ENCODE data around the gene EARS2.
"Not testable (repeated sequence)": the region's sequence is repeated elsewhere in the genome, so short reads cannot be mapped to it uniquely, and the experiment has no call there.

Gene EARS2

DNA sequence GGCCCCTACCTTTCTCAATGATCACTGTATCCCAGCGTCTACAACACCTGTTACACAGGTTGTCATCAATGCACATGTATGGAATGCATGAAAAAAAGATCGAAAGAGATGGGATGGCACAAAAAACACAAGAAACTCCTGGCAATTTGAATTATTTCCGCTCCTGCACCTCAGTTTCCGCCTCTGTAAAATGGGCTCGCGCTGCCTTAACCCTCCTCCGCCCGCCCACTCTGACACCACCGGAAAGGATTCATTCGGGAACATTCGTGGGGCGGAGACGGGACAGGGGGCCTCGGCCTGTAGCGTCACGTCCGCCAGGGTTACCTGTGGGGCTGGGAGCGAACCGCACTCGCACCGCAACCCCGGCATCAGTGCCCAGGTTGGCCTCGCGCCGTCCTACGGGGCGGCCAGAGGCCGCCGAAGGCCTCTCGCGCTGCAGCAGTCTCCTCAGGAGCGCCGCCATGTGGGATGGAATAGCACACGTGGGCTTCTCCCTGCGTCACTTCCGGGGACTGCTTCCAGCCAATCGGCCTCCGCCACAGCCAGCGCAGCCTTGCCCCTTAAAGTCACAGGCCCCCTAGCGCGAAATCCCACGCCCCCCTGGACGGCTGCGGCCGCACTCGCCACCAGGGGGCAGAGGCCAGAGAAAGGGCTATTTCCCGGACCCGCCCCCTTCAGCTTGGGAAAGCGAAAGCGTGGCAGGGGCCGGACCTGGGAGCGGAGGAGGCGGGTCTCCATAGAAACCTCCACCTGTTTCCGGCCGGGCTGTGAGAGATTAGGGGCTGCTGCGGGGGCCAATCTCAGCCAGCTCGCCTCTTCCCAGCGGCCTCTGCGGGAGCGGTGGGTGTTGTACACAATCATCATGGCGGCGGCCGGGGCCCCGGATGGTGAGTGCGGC lies at the start of gene EARS2, which contains the start of gene UBFD1:
TSS of gene EARS2 (minus strand) at position 470 of the 898 bp plus-strand sequence. CDS start at position 463, 7 bp downstream.
TSS of gene UBFD1 (plus strand) at position 847 of the 898 bp plus-strand sequence. CDS start at position 863, 16 bp downstream.
- DNase-seq (ENCODE audit: low read depth in 2 of 2): peak; percentile 96 to 97

GRCh38 chr16:23597003-23597756 lies 40.0 kb upstream of the EARS2 start:
- DNase-seq (ENCODE audit: low read depth in 2 of 2): no peak

DNA sequence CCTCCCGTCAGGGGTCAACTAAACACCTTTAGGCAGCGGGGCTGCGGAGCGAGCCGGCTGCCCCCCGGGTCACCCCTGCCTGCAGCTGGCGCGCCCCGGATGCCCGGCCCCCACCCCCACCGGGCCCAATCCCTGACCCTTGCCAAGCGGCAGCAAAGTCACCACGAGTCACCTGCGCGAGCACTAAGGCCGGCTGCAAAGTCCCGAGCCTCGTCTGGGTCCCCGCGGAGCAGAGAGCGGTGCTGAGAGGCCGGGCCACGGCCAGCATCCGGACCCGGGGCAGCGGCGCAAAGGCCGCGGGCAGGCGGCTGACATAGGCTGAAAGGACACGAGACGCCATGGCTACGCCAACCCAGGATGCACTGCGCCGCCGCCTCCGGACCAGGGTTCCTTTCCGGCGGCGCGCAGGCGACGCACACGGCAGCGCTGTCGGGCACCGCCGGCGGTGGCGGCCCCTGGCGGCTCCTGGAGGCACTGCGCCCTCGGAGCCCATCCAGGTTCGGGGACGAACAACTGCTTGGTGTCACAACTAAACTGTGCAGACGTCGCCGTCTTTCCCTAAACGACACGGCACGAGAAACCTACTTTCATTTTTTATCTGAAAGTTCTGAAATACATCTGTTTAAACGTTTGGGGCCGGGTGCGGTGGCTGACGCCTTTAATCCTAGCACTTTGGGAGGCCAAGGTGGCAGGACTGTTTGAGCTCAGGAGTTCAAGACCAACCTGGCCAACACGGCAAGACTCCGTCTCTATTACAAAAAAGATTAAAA lies 39.0 kb upstream of the EARS2 start, which contains the start of gene NDUFAB1:
TSS of gene NDUFAB1 (minus strand) at position 366 of the 770 bp plus-strand sequence. CDS start at position 340, 26 bp downstream.
- DNase-seq (ENCODE audit: low read depth in 2 of 2): peak; percentile 80 to 89

GRCh38 chr16:23595246-23595950 lies 38.2 kb upstream of the EARS2 start:
- DNase-seq (ENCODE audit: low read depth in 2 of 2): no peak

- DNase-seq (ENCODE audit: low read depth in 2 of 2): no peak
These were observed 37.0 kb upstream of the EARS2 start for GRCh38 chr16:23594186-23594585.

DNA sequence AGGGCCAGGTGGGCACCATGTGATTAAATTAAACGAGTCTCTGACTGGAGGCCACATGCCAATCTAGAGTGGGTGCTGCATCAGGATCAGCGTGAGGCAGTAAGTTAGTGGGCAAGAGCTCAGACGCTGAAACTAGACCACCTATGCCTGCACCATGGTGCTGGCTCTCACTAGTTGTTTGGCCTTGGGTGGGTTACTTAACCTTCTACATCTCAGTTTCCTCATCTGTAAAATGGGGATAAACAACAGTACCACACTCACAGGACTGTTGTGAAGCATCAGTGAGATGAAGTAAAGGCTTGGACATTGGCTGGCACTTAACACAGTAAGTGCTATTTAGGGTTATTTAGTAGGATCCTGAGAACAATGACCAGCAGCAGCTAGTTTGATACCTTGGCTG lies 33.0 kb upstream of the EARS2 start:
- no peak for DNase-seq (ENCODE audit: low read depth in 2 of 2)

DNA sequence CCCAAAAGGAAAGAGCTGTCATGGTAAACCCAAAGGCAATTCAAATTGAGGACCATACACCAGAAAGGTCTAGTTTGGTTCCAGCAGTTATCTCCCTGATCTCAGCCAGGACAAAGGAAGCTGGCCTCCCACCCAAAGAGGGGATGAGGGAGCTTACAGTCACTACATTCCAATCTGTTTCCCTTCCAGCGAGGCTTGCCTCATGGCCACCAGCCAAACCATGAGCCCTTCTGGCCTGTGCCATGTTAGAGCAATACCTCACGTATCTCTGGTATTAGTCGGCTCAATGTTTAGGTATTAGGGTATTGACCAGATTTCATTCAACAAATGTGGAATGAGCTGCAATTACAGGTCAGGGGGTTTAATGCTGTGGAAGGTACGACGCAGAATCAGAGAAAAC lies 30.6 kb upstream of the EARS2 start:
- DNase-seq (ENCODE audit: low read depth in 2 of 2): no peak

- no peak for DNase-seq (ENCODE audit: low read depth in 2 of 2)
These were observed 27.3 kb upstream of the EARS2 start for GRCh38 chr16:23584186-23585076.

DNA sequence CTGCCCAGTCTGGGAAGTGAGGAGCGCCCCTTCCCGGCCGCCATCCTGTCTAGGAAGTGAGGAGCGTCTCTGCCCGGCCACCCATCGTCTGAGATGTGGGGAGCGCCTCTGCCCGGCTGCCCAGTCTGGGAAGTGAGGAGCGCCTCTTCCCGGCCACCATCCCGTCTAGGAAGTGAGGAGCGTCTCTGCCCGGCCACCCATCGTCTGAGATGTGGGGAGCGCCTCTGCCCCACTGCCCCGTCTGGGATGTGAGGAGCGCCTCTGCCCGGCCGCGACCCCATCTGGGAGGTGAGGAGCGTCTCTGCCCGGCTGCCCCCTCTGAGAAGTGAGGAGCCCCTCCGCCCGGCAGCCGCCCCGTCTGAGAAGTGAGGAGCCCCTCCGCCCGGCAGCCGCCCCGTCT lies 26.1 kb upstream of the EARS2 start:
- not testable (repeated sequence) for DNase-seq (ENCODE audit: low read depth in 2 of 2)

DNA sequence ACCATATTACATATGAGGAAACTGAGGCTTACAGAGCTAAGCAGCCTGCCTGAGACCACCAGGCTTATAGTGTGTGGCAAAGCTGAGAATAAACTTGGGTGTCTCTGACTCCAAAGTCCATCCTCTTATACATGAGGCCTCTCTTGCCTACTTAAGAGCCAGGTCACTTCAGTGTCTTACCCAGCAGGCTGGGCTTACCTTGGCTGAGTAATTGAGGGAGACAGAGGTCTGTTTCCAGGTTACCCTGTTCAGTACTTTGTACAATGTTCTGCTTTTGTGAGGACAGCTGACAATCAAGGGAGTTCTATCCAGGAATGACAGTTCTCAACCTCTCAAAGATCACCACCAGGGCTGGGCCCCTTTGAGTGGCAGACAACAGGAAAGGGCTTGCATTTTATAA lies 24.6 kb upstream of the EARS2 start:
- DNase-seq (ENCODE audit: low read depth in 2 of 2): no peak

DNA sequence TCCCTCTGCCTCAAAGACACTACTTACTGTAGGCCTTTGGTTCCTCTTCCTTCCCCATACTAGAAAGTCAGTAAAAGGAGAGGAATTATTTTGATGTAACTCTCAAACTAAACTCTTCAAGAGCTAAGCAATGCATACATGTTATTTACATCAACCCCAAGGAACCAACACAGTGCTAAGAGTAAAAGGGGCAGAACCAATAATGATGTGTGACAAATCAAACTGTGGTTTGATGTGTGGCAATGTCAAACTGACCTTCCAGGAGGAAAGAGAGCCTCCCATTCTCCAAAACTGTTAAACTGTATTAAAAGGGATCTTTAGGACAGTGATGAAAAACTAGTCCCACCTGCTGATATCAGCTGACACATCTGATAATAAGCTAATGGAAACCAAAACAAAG lies 23.2 kb upstream of the EARS2 start:
- DNase-seq (ENCODE audit: low read depth in 2 of 2): no peak

GRCh38 chr16:23579371-23579770 lies 22.2 kb upstream of the EARS2 start:
- DNase-seq (ENCODE audit: low read depth in 2 of 2): no peak

DNA sequence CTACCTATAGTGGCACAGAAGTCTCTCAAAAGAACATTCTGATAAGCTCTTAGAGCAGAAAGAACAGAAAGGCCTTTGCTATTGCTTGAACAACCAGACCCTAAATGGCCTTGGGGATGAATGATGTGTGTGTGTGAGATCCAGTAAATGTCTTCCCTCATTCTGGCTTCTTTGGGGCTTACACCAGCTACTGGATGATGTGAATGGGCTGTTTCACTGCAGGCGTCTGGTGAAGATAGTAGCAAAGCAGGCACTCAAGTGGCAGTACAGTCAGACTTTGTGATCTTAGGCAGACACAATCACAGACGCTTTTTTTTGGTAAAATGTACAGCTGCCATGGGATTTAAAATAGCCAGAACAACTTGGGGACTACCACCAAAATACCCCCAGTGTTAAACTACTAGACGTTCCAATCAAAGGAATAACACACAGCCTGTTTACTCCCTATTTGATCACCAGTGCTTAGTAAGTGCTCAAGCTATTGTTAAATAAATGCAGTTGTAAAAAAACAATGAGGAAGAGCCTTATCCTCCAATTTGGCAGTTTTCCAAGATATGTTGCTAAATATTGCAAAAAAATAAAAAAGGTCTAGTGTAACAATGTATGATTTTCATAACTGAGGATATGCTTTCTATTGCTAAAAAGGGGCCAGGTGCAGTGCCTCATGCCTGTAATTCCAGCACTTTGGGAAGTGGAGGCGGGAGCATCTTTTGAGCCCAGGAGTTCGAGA lies 21.1 kb upstream of the EARS2 start:
- no peak for DNase-seq (ENCODE audit: low read depth in 2 of 2)

DNA sequence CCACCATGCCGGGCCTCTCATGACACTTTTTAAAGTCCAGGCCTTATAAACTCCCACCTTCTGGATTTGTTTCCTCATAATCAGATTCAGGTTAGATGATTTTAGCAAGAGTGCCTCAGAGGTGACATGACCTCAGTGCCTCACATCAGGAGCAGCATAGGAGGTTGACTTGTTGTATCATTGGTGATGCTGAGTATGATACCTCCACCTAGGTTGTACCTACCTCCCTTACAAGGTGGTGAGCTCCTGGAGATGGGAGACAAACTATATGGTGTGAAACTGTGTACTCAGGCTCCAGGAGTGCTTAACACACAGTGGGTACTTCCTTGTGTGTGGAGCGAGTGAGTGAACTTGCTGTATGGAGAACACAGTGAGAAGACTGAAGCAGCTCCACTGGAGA lies 20.3 kb upstream of the EARS2 start:
- no peak for DNase-seq (ENCODE audit: low read depth in 2 of 2)

DNA sequence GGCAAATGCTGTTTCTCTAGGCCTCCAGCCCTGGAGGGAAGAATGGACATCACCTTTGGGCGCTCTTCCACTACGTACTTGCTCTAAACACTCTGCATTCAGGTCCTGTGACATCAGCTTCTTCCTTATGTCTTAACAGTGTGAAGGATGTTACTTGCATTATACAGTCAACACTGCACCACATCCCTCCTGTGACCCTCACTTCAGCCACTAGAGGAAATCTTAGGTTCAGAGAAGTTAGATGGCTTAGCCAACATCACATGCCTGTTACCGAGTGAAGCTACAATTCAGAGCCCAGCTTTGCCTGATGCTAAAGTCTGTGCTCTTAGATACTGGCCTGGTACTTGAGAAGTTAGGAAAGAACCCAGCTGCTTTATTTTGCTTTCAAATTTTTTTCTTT lies 18.7 kb upstream of the EARS2 start:
- no peak for DNase-seq (ENCODE audit: low read depth in 2 of 2)

DNA sequence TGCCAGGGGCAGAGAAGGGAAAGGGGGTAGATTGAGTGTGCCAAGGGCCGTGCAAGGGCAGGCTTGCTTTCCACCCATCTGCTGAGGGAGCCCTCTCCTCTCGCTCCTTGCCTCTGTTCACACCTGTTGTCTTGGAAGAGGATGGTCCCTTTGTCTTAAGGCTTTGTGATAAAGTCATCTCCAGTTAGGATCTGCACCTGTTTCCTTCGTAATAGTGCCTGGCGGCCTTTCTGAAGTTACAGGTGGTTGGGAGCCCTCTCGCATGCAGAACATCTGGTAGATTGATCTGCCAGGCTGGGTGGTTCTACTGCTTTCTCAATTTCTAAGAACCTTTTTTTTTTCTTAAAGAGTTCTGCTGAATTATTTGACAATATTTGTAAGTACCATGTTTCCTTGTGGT lies 16.7 kb upstream of the EARS2 start:
- DNase-seq (ENCODE audit: low read depth in 2 of 2): no peak

DNA sequence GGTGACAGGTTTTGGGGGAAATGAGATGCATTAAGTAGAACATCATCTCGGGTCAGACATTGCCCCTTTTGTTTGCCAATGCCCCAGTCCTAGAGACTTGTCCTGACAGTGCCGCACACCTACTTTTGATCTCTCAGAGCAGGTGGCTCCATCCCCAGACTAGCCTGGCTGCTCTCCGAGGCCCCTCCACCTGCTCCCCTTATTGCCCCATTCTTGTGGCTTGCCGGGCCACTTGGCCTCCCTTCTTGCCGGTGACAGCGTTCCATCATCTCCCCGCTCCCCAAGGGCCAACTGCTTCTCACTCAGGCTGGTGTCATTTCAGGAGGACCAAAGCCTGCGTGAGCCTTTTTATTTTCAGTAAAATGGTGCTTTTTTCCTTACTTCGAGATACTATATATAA lies 15.2 kb upstream of the EARS2 start:
- DNase-seq (ENCODE audit: low read depth in 2 of 2): no peak

DNA sequence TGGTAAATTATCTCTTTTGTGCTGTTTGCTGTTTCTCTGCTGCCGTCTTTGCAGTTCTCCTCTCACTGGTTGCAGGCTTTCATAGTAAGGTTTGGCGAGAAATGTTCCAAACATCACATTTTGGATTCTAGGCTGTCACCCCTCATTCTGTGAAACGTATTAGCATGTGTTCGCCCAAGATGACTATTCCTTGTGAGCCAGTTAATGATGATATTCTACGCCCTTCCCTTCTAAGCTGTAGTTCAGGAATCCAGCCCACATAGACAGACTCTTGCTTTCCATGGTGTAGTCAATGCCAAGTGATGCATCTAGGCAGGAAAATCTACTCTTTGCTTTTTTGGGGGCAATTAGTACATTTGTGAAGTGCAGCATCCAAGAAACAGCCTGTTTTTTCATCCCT lies 14.7 kb upstream of the EARS2 start:
- no peak for DNase-seq (ENCODE audit: low read depth in 2 of 2)

DNA sequence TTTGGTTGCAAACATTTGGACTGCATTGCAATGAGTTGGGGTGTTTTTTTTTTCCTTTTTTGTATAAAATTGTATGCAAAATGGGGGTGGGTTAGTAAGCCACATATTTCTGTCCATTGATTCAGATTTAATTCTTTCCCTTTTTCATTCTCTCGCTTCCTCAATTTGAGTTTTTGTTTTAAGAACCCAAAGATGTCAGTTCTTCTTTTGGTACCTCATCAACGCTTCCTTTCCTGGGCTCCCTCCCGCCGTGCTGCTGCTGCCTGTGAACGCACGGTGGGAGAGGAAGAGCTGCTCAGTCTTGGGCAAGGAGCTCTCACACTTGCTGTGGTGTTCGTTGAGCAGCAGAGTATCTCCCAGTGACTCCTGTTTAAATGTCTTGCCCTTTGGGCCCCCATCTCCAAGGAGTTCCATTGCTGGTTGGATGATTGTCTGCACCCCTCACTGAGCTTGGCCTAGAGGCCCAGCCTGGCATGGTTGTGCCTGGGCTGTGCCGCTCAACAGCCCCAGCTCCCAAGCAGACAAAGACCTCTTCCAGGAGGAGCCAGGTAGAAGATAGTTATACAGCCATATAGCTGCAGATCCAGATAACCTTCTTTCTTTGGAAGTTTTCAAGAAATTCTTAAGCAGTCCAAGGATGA lies 14.0 kb upstream of the EARS2 start:
- no peak for DNase-seq (ENCODE audit: low read depth in 2 of 2)
